ENCODE measurements around the gene BIRC3. TPM values are rescaled to one million over a fixed set of nuclear protein-coding genes. Genes with fewer than 3 reads are reported as not detected.

The BIRC3 gene

DNA sequence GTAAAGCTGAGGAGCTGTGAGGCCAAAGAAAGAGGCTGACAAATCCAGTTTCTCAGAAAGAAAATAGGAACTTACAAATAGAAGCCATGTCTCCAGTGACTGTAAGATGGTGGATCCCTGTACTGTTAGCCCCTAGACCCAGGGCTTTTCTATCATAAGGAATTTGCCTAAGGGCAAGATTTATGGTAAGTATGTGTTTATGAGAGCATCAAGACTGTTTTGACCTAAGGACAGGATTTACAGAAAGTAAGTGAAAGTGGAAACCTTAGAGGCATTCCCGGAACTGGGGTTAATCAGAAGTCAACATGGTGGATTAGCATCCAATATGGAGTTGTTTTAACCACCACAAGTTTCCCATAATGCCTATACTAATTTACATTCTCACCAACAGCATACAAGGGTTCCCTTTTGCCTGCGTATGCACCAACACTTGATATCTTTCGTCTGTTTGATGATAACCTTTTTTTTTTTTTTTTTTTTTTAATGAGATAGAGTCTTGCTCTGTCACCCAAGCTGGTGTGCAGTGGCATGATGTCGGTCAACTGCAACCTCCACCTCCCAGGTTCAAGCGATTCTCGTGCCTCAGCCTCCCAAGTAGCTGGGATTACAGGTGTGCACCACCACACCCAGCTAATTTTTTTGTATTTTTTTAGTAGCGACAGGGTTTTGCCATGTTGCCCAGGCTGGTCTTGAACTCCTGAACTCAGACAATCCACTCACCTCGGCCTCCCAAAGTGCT is 69.9 kb downstream of the BIRC3 start:
- no peak overlapping the region for H4K8ac ChIP-seq (ENCODE audit: low read depth, low read length)
- H2BK120ac ChIP-seq (ENCODE audit: low read depth, low read length), result no peak overlapping the region
- DNase-seq, result no peak
- no peaks in the 10 kb centered on the region for H3K27me3 ChIP-seq (ENCODE audit: insufficient read depth, low read length, poor library complexity)
- H3K27ac ChIP-seq (ENCODE audit: low read depth, low read length), result no peak overlapping the region
- no CpG with 5 or more reads among the region's 8 CpGs for WGBS (ENCODE audit: extremely low coverage, insufficient coverage, low lambda C conversion rate)
- H3K79me1 ChIP-seq (ENCODE audit: low read length), result no peaks in the 10 kb centered on the region
- no peak overlapping the region for H3K56ac ChIP-seq (ENCODE audit: low read length)
- H2AK5ac ChIP-seq (ENCODE audit: low read length), result no peak overlapping the region
- no peak overlapping the region for H4K5ac ChIP-seq (ENCODE audit: low read length)
- H3K23ac ChIP-seq (ENCODE audit: low read length), result no peak overlapping the region
- H3K36me3 ChIP-seq (ENCODE audit: control insufficient read depth, insufficient read depth, low read length), result no peaks in the 10 kb centered on the region
- H3K4me2 ChIP-seq (ENCODE audit: low read length), result no peak overlapping the region
- no peak overlapping the region for H3K4me3 ChIP-seq (ENCODE audit: low read length)
- no peak overlapping the region for H2BK15ac ChIP-seq (replicated peaks; ENCODE audit: low read depth)
- no peak overlapping the region for H3K18ac ChIP-seq (ENCODE audit: low read length)
- no peaks in the 10 kb centered on the region for H3K79me2 ChIP-seq (ENCODE audit: control insufficient read depth, insufficient read depth, low read length)
- no peak overlapping the region for H3K4ac ChIP-seq (ENCODE audit: low read depth, low read length)
- no peak overlapping the region for H3K9ac ChIP-seq (ENCODE audit: low read length)
- H3K4me1 ChIP-seq (ENCODE audit: control insufficient read depth, low read depth, low read length), result no peaks in the 10 kb centered on the region
- no peak overlapping the region for H2BK5ac ChIP-seq (ENCODE audit: low read length)

Small RNA genes within 50 kb of the gene (small RNA-seq; reads per million reads assigned to genes)
- gene AP000942.3 (ENCODE audit: insufficient read depth), result not detected
- not detected for gene AP000942.4 (ENCODE audit: insufficient read depth)
- gene RNU6-952P (ENCODE audit: insufficient read depth), result not detected

Measured in mesendoderm (in vitro differentiated cells).